Coronary artery (tissue), 2 donors: ENCODE data around the gene EDIL3.

Source experiments
- DNase-seq: peaks from one replicate; pipeline ENCODE4 v3.0.0-alpha.2; 2017; ENCODE audit warnings: low spot score
- H3K27ac ChIP-seq, 2 donors: fragments of 200-600 bp; sonication (generic); one replicate each; pipeline ENCODE4 v1.5.1; 2016 to 2019
- H3K4me3 ChIP-seq: fragments of 200-600 bp; sonication (generic); 2 replicates; pipeline ENCODE4 v1.5.1; 2016; ENCODE audit warnings: mild to moderate bottlenecking, moderate library complexity
- CTCF ChIP-seq: fragments of 200-600 bp; sonication (generic); IDR thresholded peaks from one replicate; pipeline ENCODE4 v1.5.1; 2019; ENCODE audit warnings: antibody characterized with exemption

Gene EDIL3

GRCh38 chr5:84016085-84016484 is 368.6 kb downstream of the EDIL3 start:
- H3K4me3 ChIP-seq, result no peak overlapping the region
- H3K27ac ChIP-seq, result no peak overlapping the region
- TF ChIP-seq CTCF, result no peak
- DNase-seq, result no peak

GRCh38 chr5:84014966-84015365 is 369.7 kb downstream of the EDIL3 start:
- DNase-seq, result no peak
- Histone ChIP-seq H3K4me3 (no peak overlapping the region), H3K27ac (no peak overlapping the region)
- no peak for TF ChIP-seq CTCF

- Histone ChIP-seq H3K4me3 (no peak overlapping the region), H3K27ac (no peak overlapping the region)
- DNase-seq, result no peak
- no peak for TF ChIP-seq CTCF
Observed at GRCh38 chr5:83993803-83994202, 390.9 kb downstream of the EDIL3 start.

- Histone ChIP-seq H3K4me3 (no peak overlapping the region), H3K27ac (no peak overlapping the region)
- DNase-seq, result no peak
- no peak for TF ChIP-seq CTCF
Observed at GRCh38 chr5:83991566-83992224, 393.0 kb downstream of the EDIL3 start.

- H3K4me3 ChIP-seq, result no peak overlapping the region
- DNase-seq, result no peak
- no peak overlapping the region for H3K27ac ChIP-seq
- TF ChIP-seq CTCF, result no peak
Observed at GRCh38 chr5:83988293-83988685, 396.4 kb downstream of the EDIL3 start.

GRCh38 chr5:83987513-83988292 is 397.0 kb downstream of the EDIL3 start:
- TF ChIP-seq CTCF, result no peak
- Histone ChIP-seq H3K4me3 (no peak overlapping the region), H3K27ac (no peak overlapping the region)
- DNase-seq, result no peak

- Histone ChIP-seq H3K4me3 (no peak overlapping the region), H3K27ac (no peak overlapping the region)
- no peak for DNase-seq
- TF ChIP-seq CTCF, result no peak
Observed at GRCh38 chr5:83983852-83984251, 400.8 kb downstream of the EDIL3 start.
